ENCODE results near the gene HTR4.

GRCh38 chr5:148486456-148486855, 167.9 kb downstream of the HTR4 start:
- no peak for TF ChIP-seq POLR2A (IDR thresholded peaks at IDR 0.05; ENCODE audit: borderline replicate concordance, extremely low read depth, insufficient read depth, insufficient read length)
- TF ChIP-seq CTCF (IDR thresholded peaks at IDR 0.05 in 2 of 3, conservative IDR thresholded peaks at IDR 0.05 in 1 of 3; ENCODE audit: borderline replicate concordance in 1 of 3, insufficient read depth in 1 of 3, low read depth in 2 of 3, low read length in 2 of 3), result no peak
- no peak for TF ChIP-seq ZFX (IDR thresholded peaks at IDR 0.05)
- no peak for TF ChIP-seq RAD21 (IDR thresholded peaks at IDR 0.05; ENCODE audit: low read depth)
- TF ChIP-seq EZH2 (IDR thresholded peaks at IDR 0.05), result no peak
- TF ChIP-seq MAX (IDR thresholded peaks at IDR 0.05), result no peak
- no peak for TF ChIP-seq JUND (IDR thresholded peaks at IDR 0.05)
- no peak for TF ChIP-seq CEBPB (IDR thresholded peaks at IDR 0.05; ENCODE audit: low read depth)
- no peak for TF ChIP-seq EZH2phosphoT487 (IDR thresholded peaks at IDR 0.05; ENCODE audit: borderline replicate concordance)
- TF ChIP-seq EGR1 (IDR thresholded peaks at IDR 0.05; ENCODE audit: low read depth), result no peak
- TF ChIP-seq POLR2AphosphoS5 (IDR thresholded peaks at IDR 0.05; ENCODE audit: low read depth, low read length), result no peak
- TF ChIP-seq REST (IDR thresholded peaks at IDR 0.05; ENCODE audit: low read depth), result no peak
